ENCODE results near the gene CDRT4. TPM values are rescaled to one million over a fixed set of nuclear protein-coding genes. Genes with fewer than 3 reads are reported as not detected.
A peak's percentile ranks its signal among the peaks of the same experiment; 100 is the strongest.

CDRT4 gene
- total RNA-seq, 1 donor, result 2.9 TPM

GRCh38 chr17:15437303-15437635, 30.2 kb downstream of the CDRT4 start:
- no peak overlapping the region for H3K4me3 ChIP-seq (ENCODE audit: low read depth, low read length)
- no peak for TF ChIP-seq CTCF (IDR thresholded peaks at IDR 0.05; ENCODE audit: insufficient read depth, low read length)
- DNase-seq (ENCODE audit: low read depth), result no peak

- DNase-seq (ENCODE audit: low read depth), result peak; percentile 68
- peak; percentile 35 for TF ChIP-seq CTCF (IDR thresholded peaks at IDR 0.05; ENCODE audit: insufficient read depth, low read length)
- H3K4me3 ChIP-seq (ENCODE audit: low read depth, low read length), result no peak overlapping the region
These were observed 30.7 kb downstream of the CDRT4 start for GRCh38 chr17:15436473-15437302.

DNA sequence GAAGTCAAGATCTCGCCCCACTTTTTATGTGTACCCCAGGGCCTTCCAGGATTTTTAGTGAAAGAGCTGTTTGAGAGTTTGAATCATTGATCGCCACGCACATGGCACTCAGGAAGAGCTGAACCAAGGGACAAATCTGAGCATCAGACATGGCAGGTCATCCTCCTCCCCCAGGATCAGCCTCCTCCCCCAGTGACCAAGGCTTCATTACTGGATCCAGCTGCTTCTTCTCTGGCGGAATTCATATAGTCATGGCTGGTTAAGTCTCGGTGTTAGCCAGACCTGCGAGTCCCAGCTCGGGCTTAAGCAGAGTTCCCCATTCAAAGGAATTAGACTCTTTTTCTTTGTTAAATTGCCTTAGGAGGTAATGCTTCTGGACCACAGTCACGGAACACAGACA, 32.5 kb downstream of the CDRT4 start:
- TF ChIP-seq CTCF (IDR thresholded peaks at IDR 0.05; ENCODE audit: insufficient read depth, low read length), result no peak
- DNase-seq (ENCODE audit: low read depth), result no peak

DNA sequence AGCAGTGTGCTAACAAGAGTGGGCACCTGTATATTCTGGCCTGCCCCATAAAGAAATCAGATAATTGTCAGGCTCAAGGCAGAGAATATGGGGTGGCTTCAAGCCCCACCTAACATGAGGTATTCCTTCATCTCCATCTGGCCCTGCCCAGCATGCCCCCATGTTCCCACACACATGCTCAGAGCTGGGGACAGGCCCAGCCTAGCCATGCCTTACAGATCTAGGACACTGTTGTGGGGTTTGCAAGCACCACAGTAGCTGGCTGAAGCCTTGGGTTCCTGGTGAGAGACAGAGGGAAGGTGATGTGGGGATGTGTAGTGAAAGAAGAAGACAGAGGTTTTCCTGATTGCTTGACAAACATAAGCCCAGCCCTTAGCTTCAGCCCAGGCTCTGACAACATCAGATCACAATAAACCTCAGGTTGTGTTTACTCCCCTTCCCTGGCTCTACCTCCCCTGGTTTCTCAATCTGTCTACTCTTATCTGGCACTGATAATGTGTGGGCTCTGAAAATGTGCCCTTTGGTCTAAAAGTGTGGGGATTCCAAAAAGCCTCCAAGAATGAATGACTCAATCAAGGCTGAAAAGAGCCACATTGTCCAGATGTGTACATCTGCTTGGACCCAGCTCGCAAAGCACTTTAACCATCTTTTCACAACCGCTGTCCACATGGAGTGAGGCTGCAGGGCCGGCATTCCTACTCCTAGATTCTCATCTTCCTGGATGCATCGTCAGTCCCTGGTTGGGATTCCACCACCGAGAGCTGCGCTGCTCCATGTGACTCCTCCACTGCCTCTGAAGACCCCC, 34.4 kb downstream of the CDRT4 start:
- peak; percentile 80 for DNase-seq (ENCODE audit: low read depth)
- H3K4me3 ChIP-seq (ENCODE audit: low read depth, low read length), result no peak overlapping the region
- TF ChIP-seq CTCF (IDR thresholded peaks at IDR 0.05; ENCODE audit: insufficient read depth, low read length), result no peak

More for the DNA sequence above, 32.5 kb downstream of the CDRT4 start:
- H3K4me3 ChIP-seq (ENCODE audit: low read depth, low read length), result no peak overlapping the region

DNA sequence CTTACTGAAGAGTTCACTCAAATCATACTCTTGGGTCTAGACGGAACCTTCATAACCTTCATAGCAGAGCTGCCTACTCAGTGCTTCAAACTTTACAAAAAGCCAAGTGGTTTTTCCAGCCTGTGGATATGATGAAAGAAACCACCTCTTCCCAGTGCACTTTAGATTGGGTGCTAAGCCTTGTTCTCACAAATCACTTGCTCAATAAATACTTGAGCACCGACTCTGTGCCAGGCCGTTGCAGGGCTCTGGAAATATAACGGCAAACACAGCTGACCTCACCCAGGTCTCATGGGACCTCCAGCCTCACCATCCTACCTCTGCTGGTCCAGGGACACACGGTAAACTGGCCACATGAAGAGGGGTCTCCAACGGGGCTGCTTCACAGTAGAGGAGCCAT, 35.7 kb downstream of the CDRT4 start:
- no peak overlapping the region for H3K4me3 ChIP-seq (ENCODE audit: low read depth, low read length)
- TF ChIP-seq CTCF (IDR thresholded peaks at IDR 0.05; ENCODE audit: insufficient read depth, low read length), result no peak
- no peak for DNase-seq (ENCODE audit: low read depth)

- peak; percentile 19 for DNase-seq (ENCODE audit: low read depth)
- no peak for TF ChIP-seq CTCF (IDR thresholded peaks at IDR 0.05; ENCODE audit: insufficient read depth, low read length)
These were observed 36.2 kb downstream of the CDRT4 start for GRCh38 chr17:15431196-15431595.

More at GRCh38 chr17:15431196-15431595, 36.2 kb downstream of the CDRT4 start:
- H3K4me3 ChIP-seq (ENCODE audit: low read depth, low read length), result no peak overlapping the region
